Activated CD4-positive, alpha-beta T cell treated with anti-CD3 and anti-CD28 coated beads, Interleukin-2, Interleukin-6, amounts not matched to agents 100 ng/mL and 50 ng/mL, durations not matched to agents 16 hours and 8 hours (primary cell): ENCODE measurements around the gene AKAP8.

Source experiments
- DNase-seq: peaks from one replicate; pipeline ENCODE4 v3.0.0-alpha.2; 2020

The AKAP8 gene

DNA sequence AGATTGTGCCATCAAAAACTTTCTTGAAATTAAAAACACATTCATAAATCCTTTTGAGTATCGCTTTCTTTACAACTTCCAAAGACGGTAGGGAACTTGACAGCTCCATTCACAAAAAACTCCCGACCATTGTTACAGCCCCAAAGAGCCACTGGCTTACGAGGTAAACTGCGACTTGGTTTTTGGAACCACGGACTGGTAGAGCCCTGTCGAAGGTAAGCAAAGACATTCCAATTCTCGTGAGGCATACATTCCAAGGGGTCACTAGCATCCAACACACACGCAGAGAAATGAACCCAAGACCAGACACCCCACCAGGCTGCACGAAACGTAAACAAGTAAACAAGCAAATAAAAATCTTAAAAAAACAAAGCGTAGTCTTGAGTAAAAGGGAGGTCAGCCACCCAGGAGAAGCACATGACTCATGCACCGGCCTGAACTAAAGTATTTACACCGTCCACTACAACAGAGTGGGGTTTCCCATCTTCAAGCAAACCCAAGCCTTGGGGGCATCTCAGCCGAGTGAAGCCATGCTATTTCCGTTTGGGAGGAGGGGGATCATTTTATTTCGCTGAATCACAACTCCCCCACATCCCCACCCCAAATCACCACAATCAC, 48.7 kb downstream of the AKAP8 start:
- no peak for DNase-seq

DNA sequence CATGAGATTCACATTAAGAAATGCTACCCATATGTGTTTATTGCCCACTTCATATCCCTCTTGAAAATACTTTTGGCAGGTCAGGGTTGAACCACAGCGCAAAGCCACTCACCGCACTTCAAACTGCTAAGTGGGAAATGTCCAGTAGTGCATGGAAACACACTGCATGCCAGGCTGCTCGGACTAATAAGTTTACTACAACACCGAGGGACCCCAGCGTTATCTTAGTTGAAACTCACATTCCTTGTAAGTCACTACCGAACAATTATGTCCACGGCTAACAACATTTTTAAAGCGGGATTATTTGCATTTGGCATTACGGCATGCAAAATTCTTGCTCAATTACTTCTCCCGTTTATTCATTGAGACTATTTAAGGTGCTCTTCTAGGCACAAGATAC, 51.3 kb downstream of the AKAP8 start:
- DNase-seq: no peak

DNA sequence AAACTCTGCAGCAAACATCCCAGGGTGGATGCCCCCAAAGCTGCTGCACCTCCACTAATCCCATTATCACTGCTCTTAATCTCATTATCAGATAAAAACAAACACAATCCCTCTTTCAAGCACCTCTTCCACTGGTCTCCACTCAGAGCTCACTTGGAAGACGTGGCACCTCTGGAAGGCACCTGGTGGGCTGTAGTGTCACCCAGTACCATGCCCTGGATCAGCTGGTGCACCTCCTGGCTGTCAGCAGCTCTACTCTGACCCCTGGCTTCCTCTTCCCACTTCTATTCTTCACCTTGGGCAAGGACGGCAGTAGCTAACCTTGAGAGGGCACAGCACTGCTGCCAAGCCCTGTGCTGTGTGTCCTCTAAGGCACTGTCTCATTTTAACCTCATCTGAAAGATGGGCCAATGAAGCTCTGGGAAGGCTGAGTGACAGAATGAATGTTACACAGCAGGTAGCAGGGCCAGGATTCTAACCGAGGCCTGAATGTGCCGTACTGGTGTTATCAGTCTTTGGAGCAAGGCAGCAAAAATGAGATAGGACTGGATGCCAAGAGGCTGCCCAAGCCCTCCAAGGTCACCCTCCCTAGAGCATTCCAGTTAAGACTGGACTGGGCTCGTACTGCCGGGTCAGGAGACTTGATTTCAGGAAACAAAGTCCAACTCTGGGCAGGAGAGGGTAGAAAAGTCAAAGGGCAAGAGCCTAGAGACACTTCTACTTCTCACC, 54.6 kb downstream of the AKAP8 start:
- no peak for DNase-seq

DNA sequence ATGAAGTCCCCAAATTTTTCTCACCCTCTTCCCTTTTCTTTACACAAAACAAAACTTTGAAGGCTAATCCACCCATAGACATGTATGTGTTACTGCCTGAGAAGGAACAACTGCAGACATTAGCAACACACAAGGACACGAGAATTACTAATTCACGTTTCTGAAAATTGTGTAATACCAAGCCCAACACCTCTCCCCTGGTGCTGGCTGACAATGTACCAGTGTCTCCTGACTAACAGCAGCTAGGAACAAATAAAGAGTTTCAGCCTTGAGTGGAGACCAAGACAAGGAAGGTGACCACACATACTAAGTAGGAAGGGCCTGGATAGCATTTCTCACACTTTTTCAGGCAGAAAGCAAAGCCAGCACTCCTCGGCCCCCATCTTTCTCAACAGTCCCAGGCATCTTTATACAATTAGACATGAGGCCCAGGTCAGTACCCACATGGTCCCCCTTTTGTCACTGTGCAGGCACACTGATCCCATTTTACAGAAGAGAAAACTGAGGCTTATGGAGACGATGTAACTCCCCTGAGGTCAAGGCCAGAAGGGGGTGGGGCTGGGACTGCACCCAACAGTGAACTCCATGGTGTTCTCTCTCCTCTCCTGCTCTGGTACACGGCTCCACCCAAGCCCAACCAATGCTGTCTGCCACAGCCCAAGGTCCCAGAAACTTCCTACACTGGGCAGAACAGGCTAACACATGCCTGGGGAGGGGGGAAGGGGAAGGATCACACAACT, 55.9 kb downstream of the AKAP8 start:
- no peak for DNase-seq

- no peak for DNase-seq
Observed at GRCh38 chr19:15321739-15322138, 57.8 kb downstream of the AKAP8 start.

GRCh38 chr19:15320116-15320515, 59.5 kb downstream of the AKAP8 start:
- no peak for DNase-seq

- no peak for DNase-seq
Observed at GRCh38 chr19:15318241-15318691, 61.3 kb downstream of the AKAP8 start.

DNA sequence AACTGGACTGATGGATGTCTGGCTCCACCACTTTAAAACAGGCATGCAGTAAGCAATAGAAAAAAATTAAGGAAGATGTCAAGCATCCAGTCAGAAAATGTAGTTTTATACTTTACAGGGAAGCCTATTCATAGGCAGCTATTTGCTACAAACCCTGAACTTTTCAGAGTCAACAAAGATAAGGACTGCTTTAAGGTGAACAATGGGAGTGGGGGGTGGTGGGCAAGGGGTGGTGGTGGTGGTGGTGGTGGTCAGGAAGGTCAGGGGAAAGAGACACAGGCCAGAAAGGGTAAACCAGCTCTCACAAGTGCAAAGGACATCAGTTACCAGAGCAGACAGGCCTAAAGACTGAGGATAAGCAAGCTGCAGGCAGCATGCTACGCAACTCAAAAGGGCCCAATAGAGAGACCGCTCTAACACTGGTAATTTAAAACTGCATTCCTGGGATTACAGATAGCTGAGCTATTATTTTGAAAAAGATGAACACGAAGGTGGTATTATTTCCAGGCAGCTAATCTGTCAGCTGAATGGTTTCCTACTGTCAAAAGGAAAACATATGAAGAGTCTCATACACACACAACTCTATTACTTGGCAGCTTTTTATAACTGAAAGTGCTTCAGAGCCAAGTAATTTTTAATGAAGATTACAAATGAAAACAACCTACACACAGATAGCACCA, 62.1 kb downstream of the AKAP8 start:
- no peak for DNase-seq

DNA sequence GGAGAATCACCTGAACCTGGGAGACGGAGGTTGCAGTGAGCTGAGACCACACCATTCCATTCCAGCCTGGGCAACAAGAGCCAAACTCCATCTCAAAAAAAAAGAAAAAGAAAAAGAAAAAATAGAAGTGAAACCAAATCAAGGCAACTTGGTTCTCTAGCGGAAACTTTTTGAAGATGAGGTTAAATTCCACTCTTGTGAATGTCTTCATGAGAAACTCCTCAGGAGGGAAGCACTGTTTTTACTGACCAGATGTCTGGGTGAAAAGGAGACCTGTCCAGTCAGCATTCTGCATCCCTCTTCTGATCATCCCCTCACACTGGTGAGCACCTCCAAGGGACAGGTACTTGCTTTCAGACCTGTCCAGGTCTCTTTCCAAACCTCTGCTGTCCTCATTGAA, 63.1 kb downstream of the AKAP8 start:
- no peak for DNase-seq

DNA sequence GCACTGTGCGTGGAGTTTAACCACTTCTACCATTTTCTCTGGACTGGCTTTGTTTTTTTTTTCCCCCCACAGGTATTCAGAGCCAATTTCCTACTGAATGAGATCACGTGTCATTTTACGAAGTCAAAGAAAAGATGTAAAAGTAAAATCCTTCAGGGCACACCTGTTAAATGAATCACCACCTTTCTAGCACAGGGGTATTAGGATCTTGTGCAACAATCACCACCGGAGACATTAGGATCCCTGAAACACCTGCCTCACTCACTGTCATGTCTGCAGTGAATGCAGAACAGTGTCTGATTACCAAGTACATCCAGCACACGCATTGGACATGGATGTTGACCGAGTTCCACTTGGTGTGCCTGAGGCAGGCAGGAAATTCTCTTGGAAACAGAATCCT, 64.5 kb downstream of the AKAP8 start:
- DNase-seq: no peak

DNA sequence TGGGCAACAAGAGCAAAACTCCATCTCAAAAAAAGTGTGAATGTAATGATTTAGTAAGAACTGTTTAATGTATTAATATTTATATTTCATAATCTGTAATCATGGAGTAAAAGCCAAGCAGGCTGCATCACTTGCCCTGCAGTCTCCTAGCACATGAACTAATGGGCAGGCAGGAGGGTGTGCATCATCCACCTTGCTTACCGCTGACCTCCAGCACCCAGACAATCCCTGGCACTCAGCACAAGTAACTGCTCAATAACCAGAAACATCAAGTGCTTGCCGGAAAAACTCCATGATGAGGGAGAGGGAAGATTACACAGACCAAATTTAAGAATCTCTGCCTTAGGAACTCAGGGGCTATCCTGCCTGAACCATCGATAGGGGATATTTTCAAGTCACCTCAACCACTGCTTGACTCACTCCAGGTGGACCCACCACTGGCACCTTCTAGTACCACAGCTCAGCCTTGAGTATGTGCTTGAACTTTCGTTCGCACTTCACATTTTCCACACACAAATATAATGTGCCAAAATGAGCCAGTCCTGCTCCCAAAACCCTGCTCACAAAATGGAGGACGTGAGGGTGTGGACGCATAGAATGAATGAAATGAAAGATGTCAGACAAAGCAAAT, 65.8 kb downstream of the AKAP8 start:
- no peak for DNase-seq

- no peak for DNase-seq
Observed at GRCh38 chr19:15307169-15307568, 72.4 kb downstream of the AKAP8 start.

- no peak for DNase-seq
Observed at GRCh38 chr19:15305582-15306334, 73.8 kb downstream of the AKAP8 start.

GRCh38 chr19:15304140-15304705, 75.4 kb downstream of the AKAP8 start:
- DNase-seq: peak; percentile 39
